A549 (cell line): ENCODE data around the gene TRIM28.
"Not testable (repeated sequence)": the region's sequence is repeated elsewhere in the genome, so short reads cannot be mapped to it uniquely, and the experiment has no call there.

ENCODE experiments used
- CBX2 ChIP-seq: fragments of 200-600 bp; sonication (generic); IDR thresholded peaks from 2 replicates; pipeline ENCODE4 v1.6.1; 2016; ENCODE audit warnings: low read depth, mild to moderate bottlenecking, borderline replicate concordance
- EP300 ChIP-seq, 2 experiments: fragments of >200 bp; sonication (Bioruptor Twin); formaldehyde crosslinking; IDR thresholded peaks; 2 replicates in 1 of 2; 3 replicates in 1 of 2; pipeline ENCODE4 v1.6.1; 2016 to 2017
- HOXA7 ChIP-seq: fragments of 250-450 bp; sonication (Bioruptor Pico); IDR thresholded peaks from 2 replicates; pipeline ENCODE4 v1.5.0; 2020; ENCODE audit warnings: mild to moderate bottlenecking, moderate library complexity
- HOXB13 ChIP-seq: fragments of 250-450 bp; sonication (Bioruptor Pico); IDR thresholded peaks from 2 replicates; pipeline ENCODE4 v1.5.0; 2020; ENCODE audit warnings: low read depth, mild to moderate bottlenecking, moderate library complexity
- POLR2A ChIP-seq: IDR thresholded peaks from 2 replicates; pipeline ENCODE4 v1.6.1; 2012; ENCODE audit warnings: mild to moderate bottlenecking, low read length
- RAD21 ChIP-seq, 2 experiments: fragments of >200 bp in 1 of 2; sonication (Bioruptor Twin) in 1 of 2; formaldehyde crosslinking in 1 of 2; IDR thresholded peaks in 1 of 2; conservative IDR thresholded peaks in 1 of 2; 2 replicates in 1 of 2; 3 replicates in 1 of 2; pipeline ENCODE4 v1.6.1; 2012 to 2018; ENCODE audit warnings: inconsistent platforms in 1 of 2
- SMC3 ChIP-seq: fragments of >200 bp; sonication (Bioruptor Twin); formaldehyde crosslinking; IDR thresholded peaks from 3 replicates; pipeline ENCODE4 v1.6.1; 2018; ENCODE audit warnings: inconsistent platforms
- SREBF2 ChIP-seq: fragments of 450-650 bp; IDR thresholded peaks from 2 replicates; pipeline ENCODE4 v1.6.1; 2014; ENCODE audit warnings: mild to moderate bottlenecking, moderate library complexity
- TF ChIP-seq, protein P1 (sequence below): fragments of >200 bp; sonication (Bioruptor Twin); formaldehyde crosslinking; IDR thresholded peaks from 3 replicates; pipeline ENCODE4 v1.5.1; 2016
- TF ChIP-seq, protein P2 (sequence below): fragments of 450-650 bp; IDR thresholded peaks from 2 replicates; pipeline ENCODE4 v1.6.1; 2014; ENCODE audit warnings: antibody characterized with exemption
- TF ChIP-seq, protein P3 (sequence below): IDR thresholded peaks from 2 replicates; pipeline ENCODE4 v1.6.1; 2012
- TF ChIP-seq, protein P4 (sequence below): fragments of 250-450 bp; sonication (Bioruptor Pico); IDR thresholded peaks from 2 replicates; pipeline ENCODE4 v1.5.0; 2021; ENCODE audit warnings: mild to moderate bottlenecking, moderate library complexity, borderline replicate concordance

DNA sequence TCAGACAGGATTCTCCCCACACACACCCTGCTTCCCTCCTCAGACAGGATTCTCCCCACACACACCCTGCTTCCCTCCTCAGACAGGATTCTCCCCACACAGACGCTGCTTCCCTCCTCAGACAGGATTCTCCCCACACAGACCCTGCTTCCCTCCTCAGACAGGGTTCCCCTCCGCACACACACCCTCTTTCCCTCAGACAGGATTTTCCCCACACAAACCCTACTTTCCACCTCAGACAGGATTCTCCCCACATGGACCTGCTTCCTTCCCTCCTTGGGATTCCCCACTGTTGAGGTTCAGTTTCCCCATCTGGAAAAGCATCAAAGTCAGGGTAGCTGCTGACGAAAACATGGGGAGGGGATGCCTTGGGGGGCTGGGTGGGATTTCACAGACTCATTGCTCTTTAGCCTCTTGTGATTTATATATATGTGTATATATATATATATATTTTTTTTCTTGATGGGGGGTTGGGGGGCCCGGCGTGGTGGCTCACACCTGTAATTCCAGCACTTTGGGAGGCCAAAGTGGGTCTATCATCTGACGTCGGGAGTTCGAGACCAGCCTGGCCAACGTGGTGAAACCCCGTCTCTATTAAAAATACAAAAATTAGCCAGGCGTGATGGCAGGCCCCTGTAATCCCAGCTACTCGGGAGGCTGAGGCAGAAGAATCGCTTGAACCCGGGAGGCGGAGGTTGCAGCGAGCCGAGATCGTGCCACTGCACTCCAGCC is 1.1 kb upstream of the TRIM28 start:
- TF ChIP-seq RAD21 (conservative IDR thresholded peaks at IDR 0.05 in 1 of 2, IDR thresholded peaks at IDR 0.05 in 1 of 2); SMC3; HOXB13; HOXA7 (CRISPR knock-in tag); POLR2A; CBX2; SREBF2; EP300 (IDR thresholded peaks at IDR 0.05): not testable (repeated sequence)
- TF ChIP-seq, protein P1, sequence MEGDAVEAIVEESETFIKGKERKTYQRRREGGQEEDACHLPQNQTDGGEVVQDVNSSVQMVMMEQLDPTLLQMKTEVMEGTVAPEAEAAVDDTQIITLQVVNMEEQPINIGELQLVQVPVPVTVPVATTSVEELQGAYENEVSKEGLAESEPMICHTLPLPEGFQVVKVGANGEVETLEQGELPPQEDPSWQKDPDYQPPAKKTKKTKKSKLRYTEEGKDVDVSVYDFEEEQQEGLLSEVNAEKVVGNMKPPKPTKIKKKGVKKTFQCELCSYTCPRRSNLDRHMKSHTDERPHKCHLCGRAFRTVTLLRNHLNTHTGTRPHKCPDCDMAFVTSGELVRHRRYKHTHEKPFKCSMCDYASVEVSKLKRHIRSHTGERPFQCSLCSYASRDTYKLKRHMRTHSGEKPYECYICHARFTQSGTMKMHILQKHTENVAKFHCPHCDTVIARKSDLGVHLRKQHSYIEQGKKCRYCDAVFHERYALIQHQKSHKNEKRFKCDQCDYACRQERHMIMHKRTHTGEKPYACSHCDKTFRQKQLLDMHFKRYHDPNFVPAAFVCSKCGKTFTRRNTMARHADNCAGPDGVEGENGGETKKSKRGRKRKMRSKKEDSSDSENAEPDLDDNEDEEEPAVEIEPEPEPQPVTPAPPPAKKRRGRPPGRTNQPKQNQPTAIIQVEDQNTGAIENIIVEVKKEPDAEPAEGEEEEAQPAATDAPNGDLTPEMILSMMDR = not testable (repeated sequence)
- TF ChIP-seq, protein P2, sequence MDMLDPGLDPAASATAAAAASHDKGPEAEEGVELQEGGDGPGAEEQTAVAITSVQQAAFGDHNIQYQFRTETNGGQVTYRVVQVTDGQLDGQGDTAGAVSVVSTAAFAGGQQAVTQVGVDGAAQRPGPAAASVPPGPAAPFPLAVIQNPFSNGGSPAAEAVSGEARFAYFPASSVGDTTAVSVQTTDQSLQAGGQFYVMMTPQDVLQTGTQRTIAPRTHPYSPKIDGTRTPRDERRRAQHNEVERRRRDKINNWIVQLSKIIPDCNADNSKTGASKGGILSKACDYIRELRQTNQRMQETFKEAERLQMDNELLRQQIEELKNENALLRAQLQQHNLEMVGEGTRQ = not testable (repeated sequence)
- TF ChIP-seq, protein P3, sequence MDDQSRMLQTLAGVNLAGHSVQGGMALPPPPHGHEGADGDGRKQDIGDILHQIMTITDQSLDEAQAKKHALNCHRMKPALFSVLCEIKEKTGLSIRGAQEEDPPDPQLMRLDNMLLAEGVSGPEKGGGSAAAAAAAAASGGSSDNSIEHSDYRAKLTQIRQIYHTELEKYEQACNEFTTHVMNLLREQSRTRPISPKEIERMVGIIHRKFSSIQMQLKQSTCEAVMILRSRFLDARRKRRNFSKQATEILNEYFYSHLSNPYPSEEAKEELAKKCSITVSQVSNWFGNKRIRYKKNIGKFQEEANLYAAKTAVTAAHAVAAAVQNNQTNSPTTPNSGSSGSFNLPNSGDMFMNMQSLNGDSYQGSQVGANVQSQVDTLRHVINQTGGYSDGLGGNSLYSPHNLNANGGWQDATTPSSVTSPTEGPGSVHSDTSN = not testable (repeated sequence)
- TF ChIP-seq, protein P4, sequence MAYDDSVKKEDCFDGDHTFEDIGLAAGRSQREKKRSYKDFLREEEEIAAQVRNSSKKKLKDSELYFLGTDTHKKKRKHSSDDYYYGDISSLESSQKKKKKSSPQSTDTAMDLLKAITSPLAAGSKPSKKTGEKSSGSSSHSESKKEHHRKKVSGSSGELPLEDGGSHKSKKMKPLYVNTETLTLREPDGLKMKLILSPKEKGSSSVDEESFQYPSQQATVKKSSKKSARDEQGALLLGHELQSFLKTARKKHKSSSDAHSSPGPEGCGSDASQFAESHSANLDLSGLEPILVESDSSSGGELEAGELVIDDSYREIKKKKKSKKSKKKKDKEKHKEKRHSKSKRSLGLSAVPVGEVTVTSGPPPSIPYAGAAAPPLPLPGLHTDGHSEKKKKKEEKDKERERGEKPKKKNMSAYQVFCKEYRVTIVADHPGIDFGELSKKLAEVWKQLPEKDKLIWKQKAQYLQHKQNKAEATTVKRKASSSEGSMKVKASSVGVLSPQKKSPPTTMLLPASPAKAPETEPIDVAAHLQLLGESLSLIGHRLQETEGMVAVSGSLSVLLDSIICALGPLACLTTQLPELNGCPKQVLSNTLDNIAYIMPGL (CRISPR knock-in tag) = not testable (repeated sequence)
